GM12878 (cell line): ENCODE results near the gene RAPGEF1. TPM values are rescaled to one million over a fixed set of nuclear protein-coding genes. Genes with fewer than 3 reads are reported as not detected.

Experiments used
- ATAC-seq: fragments of 200-7000 bp; cut with Tn5 transposase; 3 replicates; pipeline ENCODE4 v1.9.1; 2020; ENCODE audit warnings: mild to moderate bottlenecking, moderate library complexity
- BruUV-seq: library from RNA; stranded (reverse); fragments of 400-500 nt; replicated peaks from 2 replicates; lab custom pipeline; 2021; lab: Mats Ljungman, UMichigan
- CTCF ChIA-PET: fragments of 300-600 bp; sonication (Branson Sonifier 250); formaldehyde crosslinking; extraction: SDS; loops from one replicate; lab custom pipeline; 2021; ENCODE audit warnings: inconsistent platforms; lab: Yijun Ruan, JAX
- POLR2A ChIA-PET: fragments of 350-600 bp; formaldehyde crosslinking; extraction: SDS; loops from one replicate; lab custom pipeline; 2021; ENCODE audit warnings: inconsistent platforms; lab: Charles Lee
- RAD21 ChIA-PET: fragments of 300-600 bp; sonication (Branson Sonifier 250); formaldehyde crosslinking; loops from one replicate; lab custom pipeline; 2023; ENCODE audit warnings: antibody characterized with exemption; ENCODE audit not compliant: unreplicated experiment; lab: Charles Lee
- SMC1A ChIA-PET: fragments of 300-600 bp; sonication (Branson Sonifier 250); formaldehyde crosslinking; loops from one replicate; lab custom pipeline; 2023; ENCODE audit not compliant: unreplicated experiment, uncharacterized antibody; lab: Charles Lee
- DNase-seq: peaks from one replicate; pipeline ENCODE4 v3.0.0-alpha.2; 2011; ENCODE audit warnings: low read depth, low spot score
- FAIRE-seq: peaks from 3 replicates; lab custom pipeline; 2011; peaks lifted over from hg19 to GRCh38; lab: Jason Lieb, UNC
- H2AFZ ChIP-seq: 2 replicates; pipeline ENCODE4 v1.6.0; 2011; ENCODE audit warnings: low read depth, low read length, control low read depth; ENCODE audit not compliant: control insufficient read depth
- H3K27ac ChIP-seq: 2 replicates; pipeline ENCODE4 v1.5.1; 2011; ENCODE audit warnings: control low read depth; ENCODE audit not compliant: control insufficient read depth, insufficient read depth
- H3K27me3 ChIP-seq, 2 experiments: replicated peaks in 1 of 2; 2 replicates each; pipeline versions ENCODE4 v1.6.0 to v1.6.1; 2011; ENCODE audit warnings: low read length in 1 of 2; ENCODE audit not compliant: control insufficient read depth in 2 of 2, insufficient read depth in 2 of 2
- H3K36me3 ChIP-seq, 2 experiments: 2 replicates each; pipeline ENCODE4 v1.5.1; 2011; ENCODE audit warnings: low read length in 1 of 2; ENCODE audit not compliant: control insufficient read depth in 2 of 2, insufficient read depth in 2 of 2
- H3K4me1 ChIP-seq: 2 replicates; pipeline ENCODE4 v1.6.1; 2011; ENCODE audit warnings: mild to moderate bottlenecking, low read length, moderate library complexity, mixed read lengths; ENCODE audit not compliant: control insufficient read depth, insufficient read depth
- H3K4me2 ChIP-seq: 2 replicates; pipeline ENCODE4 v1.6.0; 2011; ENCODE audit warnings: control low read depth; ENCODE audit not compliant: control insufficient read depth, insufficient read depth
- H3K4me3 ChIP-seq: fragments of 200-600 bp; sonication (generic); 2 replicates; pipeline ENCODE4 v1.5.1; 2016
- H3K79me2 ChIP-seq: 2 replicates; pipeline ENCODE4 v1.6.0; 2011; ENCODE audit warnings: low read length; ENCODE audit not compliant: control insufficient read depth, insufficient read depth
- H3K9ac ChIP-seq: 2 replicates; pipeline ENCODE4 v1.8.0; 2011; ENCODE audit warnings: low read length, control low read depth, mixed read lengths; ENCODE audit not compliant: control insufficient read depth, insufficient read depth
- H3K9me3 ChIP-seq: replicated peaks from 3 replicates; pipeline ENCODE4 v1.5.1; 2011; ENCODE audit warnings: mild to moderate bottlenecking, low read length; ENCODE audit not compliant: control insufficient read depth, insufficient read depth
- H4K20me1 ChIP-seq: 2 replicates; pipeline ENCODE4 v1.6.0; 2011; ENCODE audit not compliant: control insufficient read depth, insufficient read depth
- CUX1 ChIP-seq: IDR thresholded peaks from 2 replicates; pipeline ENCODE4 v1.6.1; 2012; ENCODE audit warnings: improper control_type of control experiment, low read depth, low read length; ENCODE audit not compliant: insufficient replicate concordance
- GATAD2B ChIP-seq: fragments of 450-650 bp; conservative IDR thresholded peaks from 2 replicates; pipeline ENCODE4 v1.6.1; 2017; ENCODE audit warnings: low read depth, mild to moderate bottlenecking, moderate library complexity
- HSF1 ChIP-seq: fragments of 150-350 bp; IDR thresholded peaks from 2 replicates; pipeline ENCODE4 v1.6.1; 2014; ENCODE audit warnings: mild to moderate bottlenecking, low read depth, low read length
- IRF4 ChIP-seq: IDR thresholded peaks from 2 replicates; pipeline ENCODE4 v1.6.1; 2011; ENCODE audit warnings: low read depth, low read length
- POLR2A ChIP-seq: IDR thresholded peaks from 2 replicates; pipeline ENCODE4 v1.6.1; 2011; ENCODE audit warnings: low read depth, mild to moderate bottlenecking, low read length
- SIX5 ChIP-seq: IDR thresholded peaks from 2 replicates; pipeline ENCODE4 v1.6.1; 2011; ENCODE audit warnings: mild to moderate bottlenecking, low read depth, low read length, moderate library complexity; ENCODE audit not compliant: severe bottlenecking
- USF1 ChIP-seq: IDR thresholded peaks from 2 replicates; pipeline ENCODE4 v1.6.1; 2011; ENCODE audit warnings: borderline replicate concordance, low read depth, mild to moderate bottlenecking, moderate library complexity, mixed read lengths, low read length; ENCODE audit not compliant: insufficient read depth; ENCODE audit errors: extremely low read length
- YBX1 ChIP-seq: fragments of 450-650 bp; IDR thresholded peaks from 2 replicates; pipeline ENCODE4 v1.6.1; 2016; ENCODE audit warnings: antibody characterized with exemption
- WGBS: methylation state at CpG from one replicate; pipeline ENCODE4 v1.1.6; 2016; ENCODE audit warnings: low lambda C conversion rate; ENCODE audit not compliant: insufficient replicate concordance, insufficient coverage; ENCODE audit errors: missing lambda C conversion rate; 5-methylcytosine and 5-hydroxymethylcytosine counted together
- in situ Hi-C: fragments of 300-500 bp; cut with MboI; formaldehyde crosslinking; loops from 9 replicates; pipeline ENCODE4 v1.14.3; 2018; ENCODE audit warnings: mixed read lengths
- intact Hi-C: fragments of 100-400 bp; cut with micrococcal nuclease; formaldehyde crosslinking; loops from one replicate; pipeline ENCODE4 v1.14.2; 2022; ENCODE audit not compliant: unreplicated experiment
- polyA plus RNA-seq, 11 experiments: library from polyadenylated mRNA; depleted of rRNA in 4 of 11; unstranded in 6 of 11; stranded (reverse) in 5 of 11; fragments of >200 nt; fragmentation: Nextera tagmentation in 4 of 11; fragmentation: Illumina TruSeq in 1 of 11; extraction: Ambion mirVana in 4 of 11; extraction: Trizol in 1 of 11; gene quantifications; 1 replicate in 1 of 11; 2 replicates in 10 of 11; pipeline versions ENCODE4 v1.2.1 to v1.2.3, GENCODE V29; 2011 to 2016; ENCODE audit warnings: inconsistent platforms in 2 of 11, missing spikeins in 2 of 11, low read depth in 1 of 11
- total RNA-seq, 4 experiments: library from RNA; depleted of rRNA in 3 of 4; stranded (reverse); fragments of >200 nt in 3 of 4; fragmentation: Illumina TruSeq in 1 of 4; extraction: Trizol in 1 of 4; gene quantifications; 2 replicates each; pipeline versions ENCODE4 v1.2.1 to v1.2.3, GENCODE V29; 2013 to 2021

The RAPGEF1 gene
- total and polyA plus RNA-seq, 10 of the 15 experiments (the other 5 are each of a cell fraction or from before 2014, with no cell fraction given): 0.42 to 113 (median 45.9) TPM

GRCh38 chr9:131582466-131583336, 157.2 kb downstream of the RAPGEF1 start:
- TF ChIP-seq YBX1: no peak
- no peak for TF ChIP-seq GATAD2B
- no peak for TF ChIP-seq HSF1
- peak; percentile 47; the same call in 1 of the 2 replicates for TF ChIP-seq POLR2A
- Histone ChIP-seq H3K27me3 (no peaks in the 10 kb centered on the region), H3K27ac (no peak overlapping the region), H3K36me3 (peaks cover 27 to 44% of the 10 kb centered on the region in 2 experiments), H3K4me3 (no peak overlapping the region), H3K79me2 (no peaks in the 10 kb centered on the region), H3K9ac (no peak overlapping the region), H3K4me2 (no peak overlapping the region), H2AFZ (no peak overlapping the region), H3K4me1 (peaks cover 26% of the 10 kb centered on the region), H4K20me1 (no peaks in the 10 kb centered on the region), H3K9me3 (no peaks in the 10 kb centered on the region)
- CTCF ChIA-PET: no interaction called here
- intact Hi-C loops: no loop called here
- FAIRE-seq (no peak), ATAC-seq (no peak), DNase-seq (no peak)
- WGBS: 93% methylated on average over 27 of the region's 27 CpGs
- no TSS peak for BruUV-seq
- RAD21 ChIA-PET: no interaction called here
- POLR2A ChIA-PET: no interaction called here
- SMC1A ChIA-PET: no interaction called here
- in situ Hi-C loops: loop anchor here (25.0 kb wide), 1 partner anchor 655 kb away; no protein-coding TSS in a partner anchor

GRCh38 chr9:131582056-131582455, 157.8 kb downstream of the RAPGEF1 start:
- H3K27me3 ChIP-seq: no peaks in the 10 kb centered on the region
- peaks cover 28 to 46% of the 10 kb centered on the region in 2 experiments for H3K36me3 ChIP-seq
- no peak overlapping the region for H3K4me2 ChIP-seq
- no peak for TF ChIP-seq IRF4
- TF ChIP-seq CUX1: no peak
- no peak for TF ChIP-seq USF1
- no peak for TF ChIP-seq SIX5

More at GRCh38 chr9:131582056-131582455, 157.8 kb downstream of the RAPGEF1 start:
- DNase-seq: no peak
- WGBS: 92% methylated on average over 10 of the region's 10 CpGs
- RAD21 ChIA-PET: no interaction called here
- H3K4me1 ChIP-seq: peaks cover 26% of the 10 kb centered on the region
- H3K79me2 ChIP-seq: no peaks in the 10 kb centered on the region
- no peak for ATAC-seq
- POLR2A ChIA-PET: no interaction called here
- SMC1A ChIA-PET: no interaction called here
- in situ Hi-C loops: loop anchor here (25.0 kb wide), 1 partner anchor 655 kb away; no protein-coding TSS in a partner anchor
- H4K20me1 ChIP-seq: no peaks in the 10 kb centered on the region
- intact Hi-C loops: no loop called here
- no peak overlapping the region for H3K27ac ChIP-seq
- H3K4me3 ChIP-seq: no peak overlapping the region
- CTCF ChIA-PET: no interaction called here
- H2AFZ ChIP-seq: no peak overlapping the region
- BruUV-seq: no TSS peak
- FAIRE-seq: no peak
- no peak overlapping the region for H3K9ac ChIP-seq
- H3K9me3 ChIP-seq: no peaks in the 10 kb centered on the region
